ENCODE data around the gene MACROD2.

- TF ChIP-seq, protein P1, sequence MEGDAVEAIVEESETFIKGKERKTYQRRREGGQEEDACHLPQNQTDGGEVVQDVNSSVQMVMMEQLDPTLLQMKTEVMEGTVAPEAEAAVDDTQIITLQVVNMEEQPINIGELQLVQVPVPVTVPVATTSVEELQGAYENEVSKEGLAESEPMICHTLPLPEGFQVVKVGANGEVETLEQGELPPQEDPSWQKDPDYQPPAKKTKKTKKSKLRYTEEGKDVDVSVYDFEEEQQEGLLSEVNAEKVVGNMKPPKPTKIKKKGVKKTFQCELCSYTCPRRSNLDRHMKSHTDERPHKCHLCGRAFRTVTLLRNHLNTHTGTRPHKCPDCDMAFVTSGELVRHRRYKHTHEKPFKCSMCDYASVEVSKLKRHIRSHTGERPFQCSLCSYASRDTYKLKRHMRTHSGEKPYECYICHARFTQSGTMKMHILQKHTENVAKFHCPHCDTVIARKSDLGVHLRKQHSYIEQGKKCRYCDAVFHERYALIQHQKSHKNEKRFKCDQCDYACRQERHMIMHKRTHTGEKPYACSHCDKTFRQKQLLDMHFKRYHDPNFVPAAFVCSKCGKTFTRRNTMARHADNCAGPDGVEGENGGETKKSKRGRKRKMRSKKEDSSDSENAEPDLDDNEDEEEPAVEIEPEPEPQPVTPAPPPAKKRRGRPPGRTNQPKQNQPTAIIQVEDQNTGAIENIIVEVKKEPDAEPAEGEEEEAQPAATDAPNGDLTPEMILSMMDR (IDR thresholded peaks at IDR 0.05), result no peak
- no peak for TF ChIP-seq POLR2A (IDR thresholded peaks at IDR 0.05)
These were observed 1852.0 kb downstream of the MACROD2 start for GRCh38 chr20:15847196-15847784.

Data from ovary (tissue), 3 donors.